Mucosa of stomach (tissue), 1 donor: ENCODE measurements around the gene GRIPAP1.

ENCODE experiments used
- H3K27me3 ChIP-seq: one replicate; pipeline ENCODE4 v1.7.0; 2013; ENCODE audit warnings: mild to moderate bottlenecking, low read length; ENCODE audit not compliant: control insufficient read depth, insufficient read depth
- H3K36me3 ChIP-seq: one replicate; pipeline ENCODE4 v1.7.0; 2013; ENCODE audit warnings: low read length; ENCODE audit not compliant: control insufficient read depth, insufficient read depth
- H3K4me1 ChIP-seq: one replicate; pipeline ENCODE4 v1.7.0; 2013; ENCODE audit warnings: mild to moderate bottlenecking, low read length; ENCODE audit not compliant: control insufficient read depth, insufficient read depth
- H3K4me3 ChIP-seq: one replicate; pipeline ENCODE4 v1.7.0; 2013; ENCODE audit warnings: low read length
- H3K9ac ChIP-seq: one replicate; pipeline ENCODE4 v1.7.0; 2013; ENCODE audit warnings: mild to moderate bottlenecking, low read length, moderate library complexity
- H3K9me3 ChIP-seq: one replicate; pipeline ENCODE4 v1.7.0; 2013; ENCODE audit warnings: mild to moderate bottlenecking, low read length, moderate library complexity; ENCODE audit not compliant: control insufficient read depth
- donor health status: Pancreatic carcinoma.

GRIPAP1 gene

GRCh38 chrX:49029876-49030275 lies 27.8 kb upstream of the GRIPAP1 start:
- H3K9ac ChIP-seq = no peak overlapping the region
- H3K9me3 ChIP-seq = no peaks in the 10 kb centered on the region
- no peaks in the 10 kb centered on the region for H3K36me3 ChIP-seq
- no peaks in the 10 kb centered on the region for H3K27me3 ChIP-seq
- H3K4me3 ChIP-seq = no peak overlapping the region
- no peaks in the 10 kb centered on the region for H3K4me1 ChIP-seq

GRCh38 chrX:49019599-49020249 lies 17.7 kb upstream of the GRIPAP1 start:
- no peak overlapping the region for H3K4me3 ChIP-seq
- H3K9ac ChIP-seq = no peak overlapping the region
- no peaks in the 10 kb centered on the region for H3K36me3 ChIP-seq

GRCh38 chrX:49019050-49019449 lies 17.0 kb upstream of the GRIPAP1 start:
- Histone ChIP-seq H3K4me1 (no peaks in the 10 kb centered on the region), H3K9me3 (no peaks in the 10 kb centered on the region), H3K9ac (no peak overlapping the region), H3K36me3 (no peaks in the 10 kb centered on the region), H3K4me3 (no peak overlapping the region), H3K27me3 (no peaks in the 10 kb centered on the region)

More at GRCh38 chrX:49019599-49020249, 17.7 kb upstream of the GRIPAP1 start:
- H3K27me3 ChIP-seq = no peaks in the 10 kb centered on the region
- H3K4me1 ChIP-seq = no peaks in the 10 kb centered on the region
- H3K9me3 ChIP-seq = no peaks in the 10 kb centered on the region

- Histone ChIP-seq H3K9ac (no peak overlapping the region), H3K36me3 (no peaks in the 10 kb centered on the region), H3K27me3 (no peaks in the 10 kb centered on the region), H3K9me3 (no peaks in the 10 kb centered on the region), H3K4me3 (no peak overlapping the region), H3K4me1 (no peaks in the 10 kb centered on the region)
Observed at GRCh38 chrX:49003696-49004095, 1.6 kb upstream of the GRIPAP1 start.

- Histone ChIP-seq H3K27me3 (no peaks in the 10 kb centered on the region), H3K36me3 (no peaks in the 10 kb centered on the region), H3K4me3 (peak overlapping the region; percentile 63), H3K9ac (peak overlapping the region; percentile 73), H3K9me3 (no peaks in the 10 kb centered on the region), H3K4me1 (no peaks in the 10 kb centered on the region)
Observed at GRCh38 chrX:49001521-49002090, 458 bp downstream of the GRIPAP1 start.

GRCh38 chrX:49000636-49001035 lies 1.4 kb downstream of the GRIPAP1 start:
- H3K4me1 ChIP-seq = no peaks in the 10 kb centered on the region
- H3K27me3 ChIP-seq = no peaks in the 10 kb centered on the region
- no peaks in the 10 kb centered on the region for H3K36me3 ChIP-seq
- no peak overlapping the region for H3K9ac ChIP-seq
- no peak overlapping the region for H3K4me3 ChIP-seq
- H3K9me3 ChIP-seq = no peaks in the 10 kb centered on the region

- no peak overlapping the region for H3K4me3 ChIP-seq
- H3K36me3 ChIP-seq = no peaks in the 10 kb centered on the region
- no peak overlapping the region for H3K9ac ChIP-seq
- no peaks in the 10 kb centered on the region for H3K4me1 ChIP-seq
- H3K27me3 ChIP-seq = no peaks in the 10 kb centered on the region
- no peaks in the 10 kb centered on the region for H3K9me3 ChIP-seq
Observed at GRCh38 chrX:48999030-48999429, 3.0 kb downstream of the GRIPAP1 start.

- Histone ChIP-seq H3K36me3 (no peaks in the 10 kb centered on the region), H3K4me3 (no peak overlapping the region), H3K4me1 (no peaks in the 10 kb centered on the region), H3K9ac (no peak overlapping the region), H3K9me3 (no peaks in the 10 kb centered on the region), H3K27me3 (no peaks in the 10 kb centered on the region)
Observed at GRCh38 chrX:48998391-48998790, 3.7 kb downstream of the GRIPAP1 start.

GRCh38 chrX:48997865-48998264 lies 4.2 kb downstream of the GRIPAP1 start:
- H3K27me3 ChIP-seq = no peaks in the 10 kb centered on the region
- H3K9ac ChIP-seq = no peak overlapping the region
- H3K9me3 ChIP-seq = no peaks in the 10 kb centered on the region
- no peaks in the 10 kb centered on the region for H3K36me3 ChIP-seq
- no peaks in the 10 kb centered on the region for H3K4me1 ChIP-seq
- no peak overlapping the region for H3K4me3 ChIP-seq

GRCh38 chrX:48997455-48997854 lies 4.6 kb downstream of the GRIPAP1 start:
- Histone ChIP-seq H3K36me3 (no peaks in the 10 kb centered on the region), H3K4me1 (no peaks in the 10 kb centered on the region), H3K4me3 (no peak overlapping the region), H3K9ac (no peak overlapping the region), H3K27me3 (no peaks in the 10 kb centered on the region), H3K9me3 (no peaks in the 10 kb centered on the region)

- H3K27me3 ChIP-seq = no peaks in the 10 kb centered on the region
- no peaks in the 10 kb centered on the region for H3K9me3 ChIP-seq
- no peak overlapping the region for H3K9ac ChIP-seq
- H3K4me3 ChIP-seq = no peak overlapping the region
- H3K4me1 ChIP-seq = no peaks in the 10 kb centered on the region
- no peaks in the 10 kb centered on the region for H3K36me3 ChIP-seq
Observed at GRCh38 chrX:48996969-48997368, 5.1 kb downstream of the GRIPAP1 start.

- Histone ChIP-seq H3K36me3 (no peaks in the 10 kb centered on the region), H3K4me1 (no peaks in the 10 kb centered on the region), H3K4me3 (no peak overlapping the region), H3K9me3 (no peaks in the 10 kb centered on the region), H3K9ac (no peak overlapping the region), H3K27me3 (no peaks in the 10 kb centered on the region)
Observed at GRCh38 chrX:48992341-48992740, 9.7 kb downstream of the GRIPAP1 start.
